ENCODE results near the gene RHOBTB1. TPM values are rescaled to one million over a fixed set of nuclear protein-coding genes. Genes with fewer than 3 reads are reported as not detected.

The RHOBTB1 gene
- total RNA-seq, 1 experiment from 2014 or later: 2.5 TPM

DNA sequence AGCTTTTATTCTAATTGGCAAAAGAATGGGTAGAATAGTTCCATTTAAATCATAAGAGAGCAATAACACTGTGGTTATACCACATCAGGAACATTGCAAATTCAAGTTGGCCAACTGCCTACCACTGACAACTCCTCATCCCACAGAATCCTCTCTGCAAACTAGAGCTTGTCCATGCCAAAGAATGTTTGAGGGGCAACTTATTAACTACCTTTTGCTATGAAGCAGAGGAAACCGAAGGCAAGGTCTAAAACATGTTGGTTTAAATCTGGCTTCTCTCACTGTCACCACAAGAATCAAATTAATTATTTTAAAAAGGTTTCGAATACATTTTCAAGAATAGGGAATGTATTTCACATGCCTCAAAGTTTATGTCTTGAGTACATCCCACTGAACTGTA, 36.0 kb downstream of the RHOBTB1 start:
- Histone ChIP-seq H3T11ph (ENCODE audit: low read length) (no peak overlapping the region), H4K91ac (ENCODE audit: insufficient read length, low read depth, low read length) (no peak overlapping the region), H2BK5ac (ENCODE audit: insufficient read length, low read length) (no peak overlapping the region), H3K27ac (ENCODE audit: insufficient read length, low read depth, low read length) (no peak overlapping the region), H3K23me2 (ENCODE audit: insufficient read length, low read depth, low read length, poor library complexity, severe bottlenecking) (no peaks in the 10 kb centered on the region), H2BK12ac (ENCODE audit: insufficient read length, low read depth, low read length) (no peak overlapping the region), H2BK120ac (ENCODE audit: low read depth, low read length, poor library complexity, severe bottlenecking) (no peak overlapping the region), H3K4ac (ENCODE audit: low read depth, low read length) (no peak overlapping the region), H2AK5ac (ENCODE audit: insufficient read length, low read length) (no peak overlapping the region), H3K56ac (ENCODE audit: insufficient read length, low read depth, low read length) (no peak overlapping the region), H3K9me3 (ENCODE audit: control insufficient read depth, low read depth, low read length) (no peaks in the 10 kb centered on the region), H3K18ac (ENCODE audit: insufficient read length, low read depth, low read length) (no peak overlapping the region), H3K27me3 (ENCODE audit: insufficient read depth, low read length) (no peaks in the 10 kb centered on the region), H3K14ac (ENCODE audit: insufficient read depth, low read length) (no peak overlapping the region), H3K79me2 (ENCODE audit: insufficient read depth, low read length) (no peaks in the 10 kb centered on the region), H4K20me1 (ENCODE audit: control insufficient read depth, insufficient read depth, insufficient read length) (no peaks in the 10 kb centered on the region), H2BK20ac (ENCODE audit: low read depth, low read length, poor library complexity, severe bottlenecking) (no peak overlapping the region), H3K9ac (ENCODE audit: extremely low read depth, insufficient read length, low read length) (no peak overlapping the region), H4K8ac (replicated peaks; ENCODE audit: insufficient read length, low read depth, low read length) (no peak overlapping the region), H2BK15ac (ENCODE audit: low read depth, low read length) (no peak overlapping the region), H4K5ac (ENCODE audit: insufficient read length, low read depth, low read length) (no peak overlapping the region), H3K4me1 (ENCODE audit: insufficient read depth, low read length) (peaks cover 3% of the 10 kb centered on the region; the same call in 1 of the 2 replicates), H3K79me1 (ENCODE audit: insufficient read depth, low read depth, low read length, poor library complexity, severe bottlenecking) (no peaks in the 10 kb centered on the region), H2AFZ (ENCODE audit: low read length) (no peak overlapping the region), H3K4me2 (ENCODE audit: insufficient read depth, insufficient read length, low read length) (no peak overlapping the region), H3K23ac (ENCODE audit: insufficient read length, low read depth, low read length) (no peak overlapping the region)
- no CpG with 5 or more reads among the region's 2 CpGs for WGBS (ENCODE audit: extremely low coverage, insufficient read length, low lambda C conversion rate)
- Mint-ChIP-seq H3K4me1 (no peaks in the 10 kb centered on the region; a peak in 2 of 4 replicates), H3K27ac (no peak overlapping the region), H3K27me3 (ENCODE audit: low read depth) (no peaks in the 10 kb centered on the region), H3K9me3 (peaks cover 8 to 11% of the 10 kb centered on the region in 2 experiments; a peak in 4 of 5 replicates), H3K36me3 (ENCODE audit: insufficient read depth in 1 of 3, low read depth in 3 of 3) (peaks cover 6 to 25% (median 16%) of the 10 kb centered on the region in 3 experiments), H3K4me3 (no peak overlapping the region)
- DNase-seq: no peak
- TF ChIP-seq, protein P1, sequence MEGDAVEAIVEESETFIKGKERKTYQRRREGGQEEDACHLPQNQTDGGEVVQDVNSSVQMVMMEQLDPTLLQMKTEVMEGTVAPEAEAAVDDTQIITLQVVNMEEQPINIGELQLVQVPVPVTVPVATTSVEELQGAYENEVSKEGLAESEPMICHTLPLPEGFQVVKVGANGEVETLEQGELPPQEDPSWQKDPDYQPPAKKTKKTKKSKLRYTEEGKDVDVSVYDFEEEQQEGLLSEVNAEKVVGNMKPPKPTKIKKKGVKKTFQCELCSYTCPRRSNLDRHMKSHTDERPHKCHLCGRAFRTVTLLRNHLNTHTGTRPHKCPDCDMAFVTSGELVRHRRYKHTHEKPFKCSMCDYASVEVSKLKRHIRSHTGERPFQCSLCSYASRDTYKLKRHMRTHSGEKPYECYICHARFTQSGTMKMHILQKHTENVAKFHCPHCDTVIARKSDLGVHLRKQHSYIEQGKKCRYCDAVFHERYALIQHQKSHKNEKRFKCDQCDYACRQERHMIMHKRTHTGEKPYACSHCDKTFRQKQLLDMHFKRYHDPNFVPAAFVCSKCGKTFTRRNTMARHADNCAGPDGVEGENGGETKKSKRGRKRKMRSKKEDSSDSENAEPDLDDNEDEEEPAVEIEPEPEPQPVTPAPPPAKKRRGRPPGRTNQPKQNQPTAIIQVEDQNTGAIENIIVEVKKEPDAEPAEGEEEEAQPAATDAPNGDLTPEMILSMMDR (conservative IDR thresholded peaks at IDR 0.05): no peak

All from H9 (cell line).